DOHH2 (cell line): ENCODE results near the gene MYO1B.

ENCODE experiments used
- EZH2phosphoT487 ChIP-seq: fragments of 200-600 bp; sonication (generic); IDR thresholded peaks from 2 replicates; pipeline ENCODE4 v1.6.1; 2017; ENCODE audit warnings: borderline replicate concordance, mild to moderate bottlenecking, antibody characterized with exemption, low read length, moderate library complexity, mixed read lengths
- TF ChIP-seq, protein P1 (sequence below): fragments of 200-600 bp; sonication (generic); IDR thresholded peaks from one replicate; pipeline ENCODE4 v1.5.1; 2014; ENCODE audit warnings: antibody characterized with exemption, mild to moderate bottlenecking, low read depth, low read length; ENCODE audit not compliant: poor library complexity, severe bottlenecking

GRCh38 chr2:191209340-191209739, 35.9 kb upstream of the MYO1B start:
- TF ChIP-seq, protein P1, sequence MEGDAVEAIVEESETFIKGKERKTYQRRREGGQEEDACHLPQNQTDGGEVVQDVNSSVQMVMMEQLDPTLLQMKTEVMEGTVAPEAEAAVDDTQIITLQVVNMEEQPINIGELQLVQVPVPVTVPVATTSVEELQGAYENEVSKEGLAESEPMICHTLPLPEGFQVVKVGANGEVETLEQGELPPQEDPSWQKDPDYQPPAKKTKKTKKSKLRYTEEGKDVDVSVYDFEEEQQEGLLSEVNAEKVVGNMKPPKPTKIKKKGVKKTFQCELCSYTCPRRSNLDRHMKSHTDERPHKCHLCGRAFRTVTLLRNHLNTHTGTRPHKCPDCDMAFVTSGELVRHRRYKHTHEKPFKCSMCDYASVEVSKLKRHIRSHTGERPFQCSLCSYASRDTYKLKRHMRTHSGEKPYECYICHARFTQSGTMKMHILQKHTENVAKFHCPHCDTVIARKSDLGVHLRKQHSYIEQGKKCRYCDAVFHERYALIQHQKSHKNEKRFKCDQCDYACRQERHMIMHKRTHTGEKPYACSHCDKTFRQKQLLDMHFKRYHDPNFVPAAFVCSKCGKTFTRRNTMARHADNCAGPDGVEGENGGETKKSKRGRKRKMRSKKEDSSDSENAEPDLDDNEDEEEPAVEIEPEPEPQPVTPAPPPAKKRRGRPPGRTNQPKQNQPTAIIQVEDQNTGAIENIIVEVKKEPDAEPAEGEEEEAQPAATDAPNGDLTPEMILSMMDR, result no peak
- no peak for TF ChIP-seq EZH2phosphoT487
